Heart right ventricle (tissue), 16 donors: Measurements from ENCODE around the gene TPP1. TPM values are rescaled to one million over a fixed set of nuclear protein-coding genes. Genes with fewer than 3 reads are reported as not detected.

ENCODE experiments used
- ATAC-seq, 8 donors: fragments of 200-7000 bp; cut with Tn5 transposase; one replicate each; pipeline ENCODE4 v1.9.1; 2020; ENCODE audit warnings: mild to moderate bottlenecking in 8 of 8, moderate library complexity in 8 of 8, moderate number of reproducible peaks in 1 of 8
- DNase-seq, 2 donors: peaks; one replicate each; pipeline ENCODE4 v3.0.0-alpha.2; 2020
- H3K27ac ChIP-seq, 10 donors: fragments of 200-600 bp; sonication (generic) in 2 of 10; one replicate each; pipeline versions ENCODE4 v1.5.0 to v1.8.0; 2020 to 2022; ENCODE audit warnings: mild to moderate bottlenecking in 3 of 10
- H3K27me3 ChIP-seq, 7 donors: fragments of 200-600 bp; one replicate each; pipeline ENCODE4 v1.8.0; 2021 to 2022; ENCODE audit warnings: mild to moderate bottlenecking in 2 of 7
- H3K36me3 ChIP-seq, 9 donors: fragments of 200-600 bp; sonication (generic) in 1 of 9; one replicate each; pipeline versions ENCODE4 v1.5.0 to v1.8.0; 2020 to 2022; ENCODE audit warnings: mild to moderate bottlenecking in 2 of 9
- H3K4me1 ChIP-seq, 9 donors: fragments of 200-600 bp; sonication (generic) in 1 of 9; one replicate each; pipeline versions ENCODE4 v1.5.0 to v1.8.0; 2020 to 2022; ENCODE audit warnings: mild to moderate bottlenecking in 4 of 9
- H3K4me3 ChIP-seq, 10 donors: fragments of 200-600 bp; sonication (generic) in 2 of 10; one replicate each; pipeline versions ENCODE4 v1.5.0 to v1.8.0; 2020 to 2022; ENCODE audit warnings: mild to moderate bottlenecking in 7 of 10, moderate library complexity in 2 of 10
- H3K9me3 ChIP-seq, 11 donors: fragments of 200-600 bp in 10 of 11; sonication (generic) in 2 of 11; one replicate each; pipeline versions ENCODE4 v1.5.0 to v1.8.0; 2013 to 2022; ENCODE audit warnings: mild to moderate bottlenecking in 2 of 11, control low read depth in 1 of 11, moderate library complexity in 1 of 11
- CTCF ChIP-seq, 9 donors: fragments of 200-600 bp; sonication (generic) in 2 of 9; IDR thresholded peaks; one replicate each; pipeline versions ENCODE4 v1.5.0 to v1.8.0; 2021 to 2022; ENCODE audit warnings: antibody characterized with exemption in 9 of 9, mild to moderate bottlenecking in 5 of 9, moderate library complexity in 1 of 9
- WGBS, 2 donors: extraction: QIAGEN DNeasy Blood & Tissue Kit; methylation state at CpG; one replicate each; pipeline ENCODE4 v1.1.7; 2013; ENCODE audit warnings: inconsistent platforms in 1 of 2; 5-methylcytosine and 5-hydroxymethylcytosine counted together
- intact Hi-C, 10 donors: fragments of 100-400 bp; cut with DNase I; formaldehyde crosslinking; loops; one replicate each; pipeline versions ENCODE4 v1.11.1 to v1.14.2; 2022
- polyA plus RNA-seq, 2 donors: library from polyadenylated mRNA; stranded (reverse); fragments of 200-250 nt; gene quantifications; one replicate each; pipeline ENCODE4 v1.2.3, GENCODE V29; 2013
- total RNA-seq, 10 donors: library from RNA; stranded (reverse); fragmentation: NEBNext Ultra II Directional in 3 of 10; extraction: Animal tissue kit (Norgen Biotek cat#: 25700) in 3 of 10; gene quantifications; one replicate each; pipeline versions ENCODE4 v1.2.1 to v1.2.4, GENCODE V29; 2021 to 2023
- donor health status: Arrhythmogenic right ventricular cardiomyopathy.
- donor health status: ischemic (EF 13 %, LVEDD 7.1; RV severe dilation, severe dysfunction).
- donor health status: healthy with polysubstance abuse.
- donor health status: DM: no; HTN: yes; CAD: no.
- donor health status: DM: no; HTN: no; CAD: no.
- donor health status: ischemic (EF 25% LVEDD 6.9; RV normal size, moderate dysfunction).
- donor health status: ischemic (EF 25% LVEDD 5.7; RV mildly dilated, moderate dysfunction).
- donor health status: healthy.
- donor health status: DM: yes; HTN: yes; CAD: no.
- donor health status: Ischemic cardiomyopathy.
- donor health status: ischemic (EF 35%, LVEDD 5.7; RV mildly dilated, moderate dysfunction).
- donor health status: nonischemic (EF 11% LVEDD 7.7; RV severe dilation, severe dysfunction).
- donor health status: DM: yes; HTN: yes; CAD: no.
- donor health status: PGD.
- donor health status: ischemic (EF 29% LVEDD 5.4; RV normal size, mild dysfunction).
- donor health status: nonischemic (EF 23%, LVEDD 6.1; RV moderate dilation, normal function).

The TPP1 gene
- total and polyA plus RNA-seq, 12 donors, result 31.9 to 132 (median 66.2) TPM

GRCh38 chr11:6630632-6631291, 11.5 kb upstream of the TPP1 start:
- H3K4me3 ChIP-seq, result no peak overlapping the region
- intact Hi-C loops, result no loop called here
- no peak for ATAC-seq
- TF ChIP-seq CTCF (IDR thresholded peaks at IDR 0.05), result no peak
- H3K27ac ChIP-seq, result no peak overlapping the region
- WGBS, 2 donors, result 84 to 89% methylated on average over 22 to 28 of the region's 28 CpGs
- no peaks in the 10 kb centered on the region for H3K9me3 ChIP-seq
- H3K4me1 ChIP-seq, result peaks cover 0 to 31% (median 26%) of the 10 kb centered on the region in 9 donors
- DNase-seq, result no peak
- H3K27me3 ChIP-seq, result no peaks in the 10 kb centered on the region
- peaks cover 0 to 87% (median 19%) of the 10 kb centered on the region in 9 donors for H3K36me3 ChIP-seq

- DNase-seq (no peak), ATAC-seq (no peak)
- peaks cover 0 to 94% (median 19%) of the 10 kb centered on the region in 9 donors for H3K36me3 ChIP-seq
- TF ChIP-seq CTCF (IDR thresholded peaks at IDR 0.05), result no peak
- H3K4me3 ChIP-seq, result no peak overlapping the region
- no peaks in the 10 kb centered on the region for H3K27me3 ChIP-seq
- no peak overlapping the region for H3K27ac ChIP-seq
- H3K4me1 ChIP-seq, result peaks cover 0 to 24% (median 19%) of the 10 kb centered on the region in 9 donors
- no peaks in the 10 kb centered on the region for H3K9me3 ChIP-seq
- intact Hi-C loops, result no loop called here
- 76 to 78% methylated on average over 99 to 102 of the region's 102 CpGs for WGBS, 2 donors
Observed at GRCh38 chr11:6629892-6630631, 10.8 kb upstream of the TPP1 start.

DNA sequence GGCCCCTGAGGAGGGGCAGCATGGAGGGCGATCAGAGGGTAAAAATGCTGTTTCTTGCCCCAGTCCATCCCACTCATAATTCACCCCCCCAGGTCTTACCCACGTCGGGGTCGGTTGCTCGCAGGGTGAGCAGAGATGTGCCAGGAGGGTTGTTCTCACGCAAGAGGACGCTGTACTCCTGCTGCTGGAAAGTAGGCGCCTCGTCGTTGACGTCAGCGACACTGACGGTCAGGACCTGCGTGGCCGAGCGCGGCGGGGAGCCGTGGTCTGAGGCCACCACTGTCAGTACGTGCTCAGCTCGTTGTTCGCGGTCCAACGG, 10.3 kb upstream of the TPP1 start:
- intact Hi-C loops, result no loop called here
- Histone ChIP-seq H3K9me3 (no peaks in the 10 kb centered on the region), H3K4me3 (no peak overlapping the region), H3K27me3 (no peaks in the 10 kb centered on the region), H3K27ac (no peak overlapping the region), H3K36me3 (peaks cover 0 to 99% (median 19%) of the 10 kb centered on the region in 9 donors), H3K4me1 (peaks cover 0 to 18% (median 14%) of the 10 kb centered on the region in 9 donors)
- no peak for DNase-seq
- 94 to 95% methylated on average over 24 of the region's 24 CpGs for WGBS, 2 donors
- no peak for TF ChIP-seq CTCF (IDR thresholded peaks at IDR 0.05)
- no peak for ATAC-seq

GRCh38 chr11:6628526-6628925, 9.3 kb upstream of the TPP1 start:
- DNase-seq (no peak), ATAC-seq (no peak)
- no peak for TF ChIP-seq CTCF (IDR thresholded peaks at IDR 0.05)
- H3K9me3 ChIP-seq, result no peaks in the 10 kb centered on the region
- no peak overlapping the region for H3K4me3 ChIP-seq
- intact Hi-C loops, result no loop called here
- WGBS, 2 donors, result 97% methylated on average over 4 of the region's 4 CpGs
- H3K36me3 ChIP-seq, result peaks cover 0 to 99% (median 19%) of the 10 kb centered on the region in 9 donors
- H3K27ac ChIP-seq, result no peak overlapping the region
- H3K27me3 ChIP-seq, result no peaks in the 10 kb centered on the region
- peaks cover 0 to 11% (median 6%) of the 10 kb centered on the region in 9 donors for H3K4me1 ChIP-seq
